ENCODE data around the gene PLXNA2. TPM values are rescaled to one million over a fixed set of nuclear protein-coding genes. Genes with fewer than 3 reads are reported as not detected.

The PLXNA2 gene
- total RNA-seq, 6 experiments from 2014 or later = 20.9 to 29.9 (median 28.1) TPM

GRCh38 chr1:208069317-208069716, 174.9 kb downstream of the PLXNA2 start:
- H3K4me1 Mint-ChIP-seq (ENCODE audit: low read depth) = peaks cover 17% of the 10 kb centered on the region
- TF ChIP-seq CTCF (IDR thresholded peaks at IDR 0.05) = no peak
- no peak overlapping the region for H3K4me3 Mint-ChIP-seq
- no peak for DNase-seq
- peaks cover 4% of the 10 kb centered on the region; the same call in 1 of the 2 replicates for H3K36me3 Mint-ChIP-seq (ENCODE audit: low read depth)
- H3K9me3 Mint-ChIP-seq = no peaks in the 10 kb centered on the region
- no peak overlapping the region for H3K27ac Mint-ChIP-seq
- peaks cover 3% of the 10 kb centered on the region; the same call in 1 of the 2 replicates for H3K27me3 Mint-ChIP-seq (ENCODE audit: insufficient read depth)

- H3K27ac Mint-ChIP-seq = no peak overlapping the region
- no peak for TF ChIP-seq CTCF (IDR thresholded peaks at IDR 0.05)
- H3K36me3 Mint-ChIP-seq (ENCODE audit: low read depth) = peaks cover 4% of the 10 kb centered on the region; the same call in 1 of the 2 replicates
- H3K4me1 Mint-ChIP-seq (ENCODE audit: low read depth) = peaks cover 17% of the 10 kb centered on the region
- no peak overlapping the region for H3K4me3 Mint-ChIP-seq
- peaks cover 5% of the 10 kb centered on the region; the same call in 1 of the 2 replicates for H3K27me3 Mint-ChIP-seq (ENCODE audit: insufficient read depth)
- no peak for DNase-seq
- no peaks in the 10 kb centered on the region for H3K9me3 Mint-ChIP-seq
Observed at GRCh38 chr1:208068908-208069307, 175.3 kb downstream of the PLXNA2 start.

- TF ChIP-seq CTCF (IDR thresholded peaks at IDR 0.05) = no peak
- Mint-ChIP-seq H3K9me3 (no peaks in the 10 kb centered on the region), H3K4me3 (no peak overlapping the region), H3K27me3 (ENCODE audit: insufficient read depth) (peaks cover 5% of the 10 kb centered on the region; the same call in 1 of the 2 replicates), H3K36me3 (ENCODE audit: low read depth) (peaks cover 4% of the 10 kb centered on the region; the same call in 1 of the 2 replicates), H3K27ac (no peak overlapping the region), H3K4me1 (ENCODE audit: low read depth) (peaks cover 17% of the 10 kb centered on the region)
- DNase-seq = no peak
Observed at GRCh38 chr1:208068407-208068806, 175.8 kb downstream of the PLXNA2 start.

- no peak for TF ChIP-seq CTCF (IDR thresholded peaks at IDR 0.05)
- DNase-seq = no peak
- H3K9me3 Mint-ChIP-seq = no peaks in the 10 kb centered on the region
- peaks cover 5% of the 10 kb centered on the region; the same call in 1 of the 2 replicates for H3K27me3 Mint-ChIP-seq (ENCODE audit: insufficient read depth)
- H3K27ac Mint-ChIP-seq = no peak overlapping the region
- peaks cover 17% of the 10 kb centered on the region for H3K4me1 Mint-ChIP-seq (ENCODE audit: low read depth)
- H3K4me3 Mint-ChIP-seq = no peak overlapping the region
- no peaks in the 10 kb centered on the region; the same call in 1 of the 2 replicates for H3K36me3 Mint-ChIP-seq (ENCODE audit: low read depth)
Observed at GRCh38 chr1:208066583-208066982, 177.6 kb downstream of the PLXNA2 start.

GRCh38 chr1:208065862-208066261, 178.3 kb downstream of the PLXNA2 start:
- Mint-ChIP-seq H3K9me3 (no peaks in the 10 kb centered on the region), H3K27me3 (ENCODE audit: insufficient read depth) (peaks cover 5% of the 10 kb centered on the region; the same call in 1 of the 2 replicates)

More at GRCh38 chr1:208065862-208066261, 178.3 kb downstream of the PLXNA2 start:
- DNase-seq = no peak
- H3K4me3 Mint-ChIP-seq = no peak overlapping the region
- H3K27ac Mint-ChIP-seq = peak overlapping the region; percentile 0; the same call in 1 of the 2 replicates
- H3K36me3 Mint-ChIP-seq (ENCODE audit: low read depth) = no peaks in the 10 kb centered on the region; the same call in 1 of the 2 replicates
- TF ChIP-seq CTCF (IDR thresholded peaks at IDR 0.05) = no peak
- H3K4me1 Mint-ChIP-seq (ENCODE audit: low read depth) = peaks cover 17% of the 10 kb centered on the region
